ENCODE results near the gene FOXP1.

FOXP1 gene

DNA sequence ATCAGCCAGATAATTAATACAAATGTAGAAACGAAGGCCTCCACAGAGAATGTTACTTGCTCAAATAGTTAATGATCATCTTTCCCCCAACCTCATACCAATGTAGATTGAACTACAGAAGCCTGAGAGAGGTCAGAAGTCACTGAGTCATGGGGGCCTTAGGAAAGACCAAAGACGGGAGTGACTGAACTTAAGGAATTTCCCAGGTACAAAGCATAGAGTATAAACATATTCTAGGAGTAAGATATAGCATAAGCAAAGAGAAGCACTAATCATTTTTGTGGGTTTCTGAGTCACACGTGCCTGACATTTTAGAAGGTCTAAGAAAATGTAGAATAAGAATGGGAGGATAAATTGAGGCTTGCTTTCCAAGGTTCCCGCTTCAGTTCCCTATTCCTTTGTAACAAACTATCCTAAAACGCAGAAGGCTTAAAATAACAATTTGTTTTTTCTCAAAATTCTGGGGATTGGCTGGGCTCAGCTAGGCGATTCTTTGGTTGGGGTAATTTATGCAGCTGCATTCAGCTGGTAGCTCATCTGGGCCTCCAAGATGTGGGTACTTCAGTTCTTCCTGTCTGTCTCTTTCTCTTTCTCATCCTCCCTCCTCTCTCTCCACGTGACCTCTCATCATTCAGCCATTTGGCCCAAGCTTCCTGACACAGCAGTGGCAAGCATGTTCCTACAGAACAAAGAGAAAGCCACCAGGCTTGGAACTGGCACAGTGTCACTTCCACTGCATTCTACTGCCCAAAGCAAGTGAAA is 422.6 kb downstream of the FOXP1 start:
- DNase-seq: no peak

DNA sequence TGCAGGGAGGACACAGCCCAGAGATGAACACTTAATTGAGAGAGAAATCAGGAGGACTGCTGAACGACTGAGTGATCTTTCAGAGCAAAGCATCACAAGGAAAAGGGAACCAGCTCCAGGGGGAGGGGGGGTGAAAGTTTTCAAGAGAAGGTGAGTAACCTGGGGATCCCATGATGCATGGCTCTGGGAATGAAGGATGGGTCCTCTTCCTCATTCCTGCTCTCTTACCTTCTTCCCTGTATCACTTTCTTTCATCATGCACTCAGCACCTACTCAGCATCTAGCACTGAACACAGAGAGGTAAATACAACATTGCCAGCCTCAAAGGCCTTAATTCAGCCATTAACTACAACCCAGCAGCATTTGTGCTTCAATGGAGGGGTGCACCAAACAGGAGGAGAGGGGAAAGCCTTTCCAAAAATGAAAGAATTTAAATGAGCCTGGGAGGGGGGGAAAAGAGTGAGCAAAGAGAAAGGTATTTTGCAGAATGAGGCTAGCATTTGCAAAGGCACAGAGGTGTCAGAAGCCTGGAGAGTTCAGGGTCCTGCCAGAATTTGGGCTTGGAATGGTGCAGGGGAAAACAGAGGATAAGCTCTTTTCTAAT is 427.4 kb downstream of the FOXP1 start:
- no peak for DNase-seq

DNA sequence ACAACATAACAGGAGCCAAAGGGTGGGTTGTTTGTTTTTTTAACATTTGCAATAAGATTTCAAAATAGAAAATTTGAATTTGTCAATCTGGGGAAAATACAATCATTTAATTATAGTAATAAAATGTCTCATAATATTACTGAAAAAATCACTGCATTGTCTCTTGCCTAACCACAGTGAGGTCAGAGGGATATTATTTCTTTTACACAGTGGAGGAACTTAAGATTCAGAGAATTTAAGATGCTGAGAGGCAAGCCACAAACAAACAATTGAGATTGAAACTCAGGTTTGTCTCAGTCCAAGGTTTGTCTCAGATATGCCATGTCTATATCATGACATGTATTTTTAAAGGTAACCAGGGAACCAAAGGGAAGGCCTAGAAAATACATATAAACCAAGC is 428.7 kb downstream of the FOXP1 start:
- no peak for DNase-seq

DNA sequence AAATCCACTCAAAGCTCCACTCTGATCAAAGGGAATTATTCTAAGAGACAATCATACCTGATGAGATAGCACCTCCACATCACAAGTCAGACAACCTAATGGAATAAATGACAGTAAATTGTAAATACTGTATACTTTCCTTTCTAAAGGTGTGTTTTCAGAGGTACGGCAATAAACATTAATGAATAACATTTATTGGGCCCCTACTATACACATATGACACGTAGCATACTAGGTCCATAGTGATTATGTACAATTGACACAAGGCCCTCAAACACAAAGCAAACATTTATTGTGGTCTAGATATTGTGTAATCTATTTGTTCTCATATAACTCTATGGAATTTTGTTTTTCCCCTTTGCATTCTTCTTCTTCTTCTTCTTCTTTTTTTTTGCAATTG is 429.8 kb downstream of the FOXP1 start:
- no peak for DNase-seq

DNA sequence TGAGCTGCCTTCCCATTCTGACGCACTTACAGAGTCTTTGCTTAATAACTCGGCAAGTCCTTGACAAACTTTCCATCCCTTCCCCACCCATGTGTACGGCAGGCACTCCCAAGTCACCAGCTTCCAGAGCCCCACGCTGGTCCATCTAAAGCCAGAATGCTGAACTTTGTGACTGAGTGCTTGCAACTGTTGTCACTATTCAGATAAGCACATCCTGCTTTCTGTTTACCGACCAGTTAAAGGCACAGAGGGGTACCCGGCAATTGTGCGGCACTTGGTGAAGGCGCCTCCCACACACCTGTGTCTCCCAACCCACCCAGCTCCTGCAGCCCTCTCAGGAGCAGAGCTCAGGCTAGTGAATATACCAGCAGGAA is 430.6 kb downstream of the FOXP1 start:
- DNase-seq: no peak

DNA sequence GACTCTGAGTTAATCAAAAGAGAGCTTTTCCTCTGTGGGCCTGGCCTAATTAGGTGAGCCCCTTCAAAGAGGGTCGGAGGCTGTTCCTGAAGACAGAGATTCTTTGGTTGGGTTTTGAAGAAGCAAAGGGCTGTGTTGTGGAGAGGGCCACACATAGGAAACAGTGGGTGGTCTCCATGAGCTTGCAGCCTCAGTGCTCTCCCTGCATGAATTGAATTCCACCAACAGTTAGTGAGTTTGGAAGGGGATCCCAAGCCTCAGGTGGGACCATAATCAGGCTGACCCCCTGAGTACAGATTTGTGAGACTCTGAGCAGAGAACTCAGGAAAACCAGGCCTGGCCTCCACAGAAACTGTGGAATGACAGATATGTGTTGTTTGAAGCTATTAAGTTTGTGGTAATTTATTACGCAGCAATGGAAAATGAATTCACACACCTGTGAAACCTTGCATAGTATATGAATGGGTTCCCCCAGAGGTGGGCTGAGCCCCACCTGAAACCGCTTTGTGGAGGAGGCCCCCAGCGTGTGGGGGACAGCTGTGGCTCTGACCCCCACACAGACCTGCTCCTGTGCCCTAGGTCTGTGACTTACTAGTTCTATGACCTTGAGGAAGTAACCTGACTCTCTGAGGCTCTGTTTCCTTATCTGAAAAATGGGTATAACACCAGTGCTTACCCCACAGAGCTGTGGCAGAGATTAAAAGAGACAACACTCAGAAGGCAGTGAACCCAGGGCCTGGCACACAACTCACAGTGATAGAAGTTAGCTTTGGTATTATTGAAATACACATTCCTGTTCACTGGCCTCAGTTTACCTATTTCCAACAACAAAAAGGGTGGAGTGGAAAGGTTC is 431.3 kb downstream of the FOXP1 start:
- DNase-seq: no peak

DNA sequence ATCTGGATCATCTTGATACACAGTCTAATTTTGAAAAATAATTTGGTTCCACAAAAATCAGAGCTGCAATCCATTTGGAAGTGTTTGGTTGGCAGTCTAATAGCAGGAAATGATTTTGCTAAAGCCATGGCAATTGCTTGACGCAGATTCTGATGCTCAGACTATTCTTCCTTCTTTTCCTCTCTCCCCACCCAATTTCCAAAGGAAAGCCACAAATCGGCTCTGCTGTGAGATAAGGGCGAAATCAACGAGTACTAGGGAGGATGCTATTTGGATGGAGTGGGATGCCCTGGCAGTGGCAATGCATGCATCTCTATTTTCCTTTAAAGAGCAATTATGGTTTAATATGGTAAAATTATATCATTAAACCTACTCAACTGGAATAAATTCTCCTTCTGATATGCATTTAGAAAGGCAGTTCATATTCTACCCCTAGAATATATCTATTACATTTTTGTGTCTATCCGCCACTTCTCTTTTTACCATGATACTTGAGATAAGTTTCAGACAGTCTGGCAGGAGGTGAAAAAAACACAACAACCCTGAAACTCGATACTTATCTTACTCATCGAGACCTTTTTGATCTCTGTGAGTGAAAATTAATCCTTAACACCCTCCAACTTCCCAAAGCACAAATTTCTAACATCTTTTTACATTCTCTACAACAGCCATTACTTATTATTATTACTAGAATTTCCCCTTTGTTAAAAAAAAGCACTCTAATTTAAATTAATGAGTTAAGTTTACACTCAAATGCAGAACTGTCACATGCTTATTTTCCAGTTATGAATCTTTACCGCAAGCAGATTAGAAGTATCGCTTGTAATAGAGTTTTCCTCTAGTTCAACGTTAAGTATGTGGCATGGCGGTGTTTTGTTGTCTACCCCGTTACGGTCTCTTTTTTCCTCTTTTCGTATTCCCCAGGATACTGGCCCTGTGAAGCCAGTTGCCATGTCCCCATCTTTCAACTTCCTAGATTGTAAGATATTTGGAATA is 433.3 kb downstream of the FOXP1 start:
- DNase-seq: no peak

DNA sequence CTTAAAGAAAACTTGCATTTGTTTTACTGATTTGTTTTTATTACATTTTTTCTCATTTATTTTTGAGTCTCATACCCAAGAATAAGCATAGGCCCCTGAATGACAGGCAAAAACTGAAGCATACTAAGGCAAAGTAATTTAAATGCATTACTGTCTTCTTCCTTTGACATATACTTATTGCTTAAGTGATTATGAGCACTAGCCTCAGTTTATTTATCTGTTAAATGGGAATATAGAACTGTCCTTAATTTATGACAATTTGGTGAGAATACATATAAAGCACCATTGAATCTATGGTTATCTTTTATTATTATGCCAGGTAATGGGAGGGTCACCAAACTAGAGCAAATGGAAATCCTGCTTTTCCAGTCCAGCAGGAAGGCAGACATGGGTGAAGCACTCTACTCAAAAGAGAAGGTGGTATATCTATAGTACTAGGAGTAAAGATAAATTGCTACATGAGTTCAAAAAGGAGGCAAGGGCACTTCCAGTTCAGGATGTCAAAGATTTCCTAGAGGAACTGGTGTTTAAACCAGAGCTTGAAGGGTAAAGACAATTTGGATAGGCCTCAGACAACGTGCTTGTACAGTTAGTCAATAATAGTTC is 435.0 kb downstream of the FOXP1 start:
- DNase-seq: no peak

DNA sequence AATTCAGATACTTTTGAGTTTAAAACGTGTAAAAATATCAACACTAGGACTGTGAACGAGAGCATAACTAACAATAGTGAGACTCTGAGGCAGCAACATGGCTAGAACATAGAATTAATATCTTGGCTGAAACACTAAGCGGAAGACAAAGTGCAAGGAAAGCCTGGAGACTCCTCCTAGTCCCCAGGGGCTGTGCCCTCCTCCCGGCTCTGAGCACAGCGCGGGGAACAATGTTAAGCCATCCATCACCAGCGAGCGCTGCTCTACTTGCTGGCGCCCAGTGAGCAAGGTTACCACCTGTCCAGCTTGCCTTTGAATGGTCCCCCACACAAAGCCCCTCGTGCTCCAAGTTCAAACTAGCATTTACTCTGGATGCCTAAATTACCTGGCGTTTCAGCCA is 436.9 kb downstream of the FOXP1 start:
- no peak for DNase-seq

DNA sequence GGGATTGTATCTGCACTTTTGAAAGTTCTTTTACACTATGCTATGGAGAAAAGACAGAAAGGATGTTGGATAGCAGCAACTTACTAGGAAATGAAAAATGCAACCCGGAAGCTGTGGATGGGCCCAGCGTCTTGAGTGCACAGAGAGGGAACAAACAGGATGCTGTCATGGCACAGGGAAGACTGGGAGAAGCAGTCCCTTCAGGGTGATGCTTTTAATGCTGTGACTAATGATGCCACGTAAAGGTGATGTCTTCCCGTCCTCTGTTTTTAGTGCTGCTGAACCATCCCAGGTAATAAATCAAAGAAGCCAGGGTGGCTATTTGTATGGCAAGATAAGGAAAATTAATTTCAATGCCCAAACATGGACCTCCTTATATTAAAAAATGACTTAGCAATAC is 437.6 kb downstream of the FOXP1 start:
- no peak for DNase-seq

DNA sequence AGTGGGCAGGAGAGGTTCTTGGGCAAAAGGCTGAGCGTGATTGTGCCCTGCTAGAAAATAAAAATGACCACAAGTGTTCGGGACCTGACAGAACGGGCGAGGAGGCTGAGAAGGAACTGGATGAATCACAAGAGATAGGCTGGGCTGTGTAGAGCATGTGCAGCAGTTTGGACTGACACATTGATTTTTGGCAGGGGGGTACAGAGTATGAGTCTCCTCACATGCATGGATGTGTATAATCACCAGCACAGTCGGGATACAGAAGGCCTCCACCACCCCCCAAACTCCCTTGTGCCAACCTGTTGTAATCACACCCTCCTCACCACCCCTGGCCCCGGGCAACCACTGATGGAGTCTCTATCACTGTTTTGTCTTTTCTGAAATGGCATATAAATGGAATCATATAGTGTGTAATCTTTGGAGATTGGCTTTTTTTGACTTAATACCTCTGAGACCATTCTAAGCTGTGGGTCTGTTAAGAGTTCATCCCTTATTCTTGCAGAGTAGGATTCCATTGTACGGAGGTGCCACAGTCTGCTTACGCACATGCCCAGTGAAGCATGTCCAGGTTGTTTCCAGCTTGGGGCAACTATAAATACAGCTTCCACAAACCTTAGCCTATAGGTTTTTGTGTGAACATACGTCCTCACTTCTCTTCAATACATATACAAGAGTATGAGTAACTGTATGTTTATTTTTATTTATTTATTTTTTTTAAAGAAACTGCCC is 438.8 kb downstream of the FOXP1 start:
- no peak for DNase-seq

DNA sequence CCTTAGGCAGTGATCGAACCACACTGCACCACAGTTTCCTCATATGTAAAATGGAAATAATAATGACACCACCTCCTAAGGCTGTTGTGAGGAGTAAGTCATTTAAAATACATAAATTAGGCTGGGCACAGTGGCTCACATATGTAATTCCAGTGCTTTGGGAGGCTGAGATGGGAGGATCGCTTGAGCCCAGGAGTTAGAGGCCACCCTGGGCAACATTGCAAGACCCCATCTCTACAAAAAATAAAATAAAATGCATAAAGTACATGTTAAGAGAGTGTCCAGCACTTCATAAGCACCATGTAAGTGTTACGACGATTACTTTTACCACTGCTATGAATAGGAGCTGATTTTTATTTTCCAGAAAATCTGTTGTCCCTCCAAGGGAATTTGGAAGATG is 440.0 kb downstream of the FOXP1 start:
- no peak for DNase-seq

DNA sequence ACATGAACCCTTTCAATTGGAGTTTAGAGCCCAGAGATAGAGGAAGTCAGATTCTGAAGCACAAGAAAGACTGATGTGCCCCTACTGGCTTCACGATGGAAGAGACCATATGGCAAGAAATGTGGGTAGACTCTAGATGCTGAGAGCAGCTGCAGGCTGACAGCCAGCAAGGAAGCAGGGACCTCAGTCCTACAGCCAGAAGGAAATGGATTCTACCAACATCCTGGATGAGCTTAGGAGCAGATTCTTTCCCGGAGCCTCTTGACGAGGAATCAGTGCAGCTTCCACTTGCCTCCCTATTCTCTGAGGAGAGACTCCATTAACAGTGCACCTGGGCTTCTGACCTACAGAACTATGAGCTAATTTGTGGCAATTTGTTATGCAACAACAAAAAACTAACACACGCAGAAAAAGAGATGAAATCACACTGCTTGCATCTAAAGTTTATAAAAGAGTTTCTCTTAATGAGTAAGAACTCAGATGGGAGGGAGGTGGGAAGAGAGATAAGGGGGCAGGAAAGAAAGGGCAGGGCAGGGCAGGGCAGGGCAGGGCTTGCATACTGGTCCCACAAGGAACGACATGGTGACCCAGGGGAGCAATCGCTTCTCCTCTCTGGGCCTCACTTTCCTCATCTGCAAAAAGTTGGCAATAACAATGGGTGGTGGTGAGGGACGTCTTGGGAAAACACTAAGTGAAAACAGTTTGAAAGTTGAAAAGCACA is 440.9 kb downstream of the FOXP1 start:
- peak; percentile 64 for DNase-seq

DNA sequence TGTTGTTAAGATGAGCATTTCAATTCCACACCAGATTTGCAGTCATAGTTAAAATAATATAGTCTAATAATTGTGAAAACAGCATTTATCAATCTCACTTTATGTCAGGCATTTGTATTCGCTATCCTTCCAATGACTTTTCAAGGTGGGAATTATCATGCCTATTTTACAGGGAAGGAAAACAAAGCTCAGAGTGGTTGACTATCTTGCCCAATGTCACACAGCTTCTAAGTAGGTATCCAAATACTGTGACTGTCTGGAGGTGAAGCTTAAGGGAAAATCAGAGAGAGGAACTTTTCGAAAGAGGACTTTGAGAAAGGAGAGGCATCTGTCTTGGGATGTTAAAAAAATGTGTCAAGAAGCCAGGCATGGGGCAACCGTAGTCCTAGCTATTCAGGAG is 443.1 kb downstream of the FOXP1 start:
- DNase-seq: no peak

DNA sequence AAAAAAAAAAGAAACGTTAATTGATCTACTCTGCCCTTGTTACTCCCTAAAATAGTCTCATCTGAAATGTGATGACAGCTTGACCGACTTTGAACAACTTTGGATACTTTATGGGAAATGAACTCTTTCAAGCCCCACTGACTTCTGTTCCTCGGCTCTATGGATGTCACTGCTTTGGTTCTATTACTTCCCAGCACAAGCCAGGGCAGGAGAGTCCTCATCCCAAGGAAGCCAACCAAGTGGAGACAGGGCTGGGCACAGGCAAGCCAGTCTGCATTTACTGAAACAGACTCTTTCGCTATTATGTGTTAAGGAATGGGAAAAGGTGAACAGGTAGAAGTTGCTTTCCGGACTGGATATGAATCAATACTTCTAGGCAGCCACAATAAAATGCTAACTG is 444.0 kb downstream of the FOXP1 start:
- no peak for DNase-seq

DNA sequence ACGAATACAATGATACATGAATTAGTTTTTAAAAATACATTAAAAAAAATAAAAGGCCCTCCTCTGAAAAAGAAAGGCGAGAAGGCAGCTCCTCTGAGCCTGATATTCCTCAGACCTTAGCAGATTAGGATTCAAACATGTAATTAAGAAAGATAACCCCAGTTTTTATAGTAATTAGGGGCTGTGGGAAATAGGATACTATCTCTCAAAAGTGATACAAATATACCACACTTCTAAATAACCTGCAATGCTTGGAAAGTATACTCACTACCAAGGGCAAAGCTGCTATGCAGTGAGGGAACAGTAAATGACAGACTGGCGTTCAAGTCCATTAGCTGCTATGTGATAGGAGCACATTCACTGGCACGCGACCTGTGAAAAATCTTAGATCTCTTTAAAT is 445.1 kb downstream of the FOXP1 start:
- no peak for DNase-seq

DNA sequence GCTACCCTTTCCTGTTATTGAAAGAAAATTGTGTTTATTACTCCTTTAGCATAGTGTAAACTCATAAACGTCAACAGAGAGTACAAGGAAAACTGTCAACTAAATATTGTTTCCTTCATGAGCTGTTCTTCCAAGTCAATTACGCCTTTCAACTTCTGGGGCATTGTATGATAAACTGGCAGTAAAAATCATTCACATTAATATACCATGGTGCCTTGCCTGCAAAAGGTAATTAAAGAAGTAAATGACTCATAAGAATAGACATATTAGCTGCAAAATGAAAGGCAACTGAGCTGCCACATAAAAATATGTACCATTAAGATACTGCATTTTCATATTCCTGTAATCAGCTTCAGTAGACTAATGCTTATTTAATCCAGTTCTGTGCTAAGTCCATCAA is 447.3 kb downstream of the FOXP1 start:
- DNase-seq: no peak

DNA sequence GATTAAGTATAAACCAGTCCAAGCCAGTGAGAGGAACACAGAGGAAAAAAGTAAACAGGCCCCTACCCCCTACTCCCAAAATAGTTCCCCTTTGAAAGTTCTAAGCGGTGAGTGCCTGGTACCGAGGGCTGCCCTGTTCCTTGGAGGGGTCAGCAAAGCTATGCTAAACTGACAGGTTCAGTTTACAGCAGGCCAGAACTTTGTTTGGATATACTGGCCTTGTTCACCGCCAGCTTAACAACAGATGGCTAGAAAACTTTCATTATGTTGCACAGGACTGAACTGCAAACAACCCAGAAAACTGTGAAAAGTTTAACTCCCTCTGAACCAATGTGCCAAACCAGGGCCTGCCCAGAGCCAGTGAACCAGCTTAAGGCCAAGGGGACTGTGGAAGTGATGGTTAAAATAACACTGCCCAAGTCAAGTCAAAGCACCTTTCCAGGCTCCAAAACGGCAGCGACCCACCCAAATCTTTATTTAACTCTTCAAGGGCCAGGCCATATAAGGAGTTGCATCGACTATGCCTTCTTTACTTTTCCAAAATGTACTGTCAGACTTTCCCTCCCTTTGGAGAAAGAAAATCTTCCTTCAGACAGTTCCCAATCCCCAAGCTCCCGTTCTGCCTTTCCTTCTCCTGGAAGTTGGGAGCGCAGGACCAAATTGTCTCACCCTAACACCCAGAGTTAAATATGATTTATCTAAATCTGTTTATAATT is 448.0 kb downstream of the FOXP1 start:
- DNase-seq: no peak

DNA sequence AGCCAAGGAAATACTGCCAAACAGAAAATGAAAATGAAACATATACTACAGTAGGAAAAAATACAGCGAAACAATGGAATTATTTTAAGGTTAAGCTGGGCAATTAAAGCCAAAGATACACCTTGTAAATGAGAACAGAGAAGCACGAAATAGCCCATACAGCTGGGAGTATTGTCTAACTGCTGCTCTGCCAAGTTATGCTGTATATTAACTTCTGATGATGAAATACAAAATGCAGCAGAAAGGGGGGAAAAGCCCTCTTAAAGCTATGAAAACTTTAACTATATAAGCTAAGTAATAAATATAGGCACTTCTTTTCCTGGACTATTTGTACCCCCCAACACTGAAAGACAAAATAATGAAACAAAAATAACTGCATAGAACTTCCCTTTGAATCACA is 449.0 kb downstream of the FOXP1 start:
- DNase-seq: no peak

DNA sequence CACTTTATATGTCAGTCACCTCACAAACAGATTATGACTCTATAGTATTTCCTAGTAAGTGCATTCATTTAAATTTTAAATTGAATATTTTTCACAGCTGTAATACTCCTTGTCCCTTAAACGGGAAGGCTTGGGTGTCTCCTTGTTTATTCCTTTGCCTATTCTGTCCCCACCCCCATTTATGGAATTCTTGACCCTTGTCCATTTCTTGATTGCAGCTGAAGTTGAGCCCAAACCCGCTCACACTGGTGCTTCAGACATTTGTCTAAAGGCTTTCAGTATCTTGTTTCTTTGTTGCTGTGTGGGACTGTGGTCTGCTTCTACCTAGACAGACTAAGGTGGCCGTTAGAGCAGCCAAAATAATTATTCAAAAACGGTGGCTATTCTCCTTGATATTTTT is 449.7 kb downstream of the FOXP1 start:
- no peak for DNase-seq
